A172 (cell line): Measurements from ENCODE around the gene WSCD2. TPM values are rescaled to one million over a fixed set of nuclear protein-coding genes. Genes with fewer than 3 reads are reported as not detected.

Experiments
- DNase-seq: peaks from one replicate; pipeline ENCODE4 v3.0.0-alpha.2; 2015; ENCODE audit warnings: low spot score
- total RNA-seq: library from RNA; depleted of rRNA; stranded (reverse); fragments of >200 nt; shearing (Covaris generic); gene quantifications from 2 replicates; pipeline ENCODE4 v1.2.3, GENCODE V29; 2014

The WSCD2 gene
- total RNA-seq, 1 experiment from 2014 or later, result not detected

DNA sequence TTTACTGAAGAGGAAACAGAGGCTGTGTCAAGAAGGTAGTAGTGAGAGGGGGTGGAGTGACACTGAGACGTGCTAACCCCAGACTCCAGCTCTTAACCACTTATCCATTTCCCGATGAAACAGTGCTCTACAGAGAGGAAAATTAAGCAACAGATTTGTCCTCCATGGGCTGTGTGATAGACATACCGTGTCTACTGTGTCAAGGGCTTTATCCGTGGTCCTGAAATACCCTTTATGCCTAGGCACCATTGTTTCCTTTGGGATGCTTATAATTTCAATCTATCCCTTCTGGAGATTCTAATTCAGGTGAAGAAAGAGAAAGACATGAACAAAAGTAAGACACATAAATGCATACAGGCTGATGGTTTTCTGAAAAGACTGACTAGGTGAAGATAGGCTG, 138.4 kb downstream of the WSCD2 start:
- no peak for DNase-seq

- no peak for DNase-seq
These were observed 139.3 kb downstream of the WSCD2 start for GRCh38 chr12:108268397-108268796.

DNA sequence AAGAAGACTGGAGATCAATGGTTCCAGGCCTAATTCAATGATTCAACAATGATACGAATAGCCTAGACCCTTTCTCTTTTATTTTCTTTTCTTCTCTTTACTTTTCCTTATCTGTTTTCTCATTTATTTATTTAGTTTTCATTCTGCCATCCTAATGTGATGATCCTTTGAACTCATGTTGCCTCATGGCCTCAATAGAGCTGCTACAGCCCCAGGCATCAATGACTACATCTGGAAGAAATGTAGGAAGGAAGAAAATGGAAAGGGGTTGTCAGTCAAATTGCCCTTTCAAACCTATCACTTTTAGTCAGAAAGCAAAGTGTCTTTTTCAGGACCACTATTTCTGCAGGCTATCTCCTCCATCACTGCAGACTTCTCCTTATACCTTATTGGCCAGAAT, 140.1 kb downstream of the WSCD2 start:
- no peak for DNase-seq

DNA sequence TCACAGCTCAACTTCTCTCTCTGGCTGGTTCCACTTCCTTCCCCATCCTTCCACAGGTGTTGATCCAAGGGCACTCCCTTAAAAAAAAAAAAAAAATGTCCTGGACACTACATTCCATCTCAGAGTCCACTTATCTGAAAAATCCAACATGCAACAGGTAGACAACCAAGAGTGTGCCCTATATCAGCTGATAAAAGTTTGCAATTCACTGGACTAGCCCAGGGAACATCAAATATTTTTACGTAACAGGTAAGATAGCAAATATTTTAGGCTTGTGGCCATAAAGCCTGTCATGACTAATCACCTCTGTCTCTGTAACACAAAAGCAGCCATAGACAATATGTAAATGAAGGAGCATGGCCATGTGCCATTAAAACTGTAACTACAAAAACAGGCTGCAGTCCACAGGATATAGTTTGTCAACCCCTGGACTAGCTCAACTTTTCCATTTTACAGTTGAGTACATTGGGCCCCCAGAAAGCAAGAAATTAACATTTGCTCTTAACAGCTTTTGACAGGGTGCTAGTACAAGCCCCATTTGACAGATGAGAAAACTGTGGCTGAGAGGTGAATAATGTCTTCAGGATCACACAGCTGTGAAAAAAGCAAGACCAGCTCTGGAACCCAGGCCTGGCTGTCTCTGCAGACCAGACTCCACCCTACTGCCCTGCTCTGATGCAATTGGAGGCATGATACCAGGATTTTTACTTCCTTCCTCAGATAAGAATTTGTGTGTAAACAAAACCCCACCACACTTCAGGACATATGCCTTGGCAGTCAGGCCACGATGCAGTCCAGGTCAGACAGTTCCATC, 141.2 kb downstream of the WSCD2 start:
- DNase-seq, result no peak

DNA sequence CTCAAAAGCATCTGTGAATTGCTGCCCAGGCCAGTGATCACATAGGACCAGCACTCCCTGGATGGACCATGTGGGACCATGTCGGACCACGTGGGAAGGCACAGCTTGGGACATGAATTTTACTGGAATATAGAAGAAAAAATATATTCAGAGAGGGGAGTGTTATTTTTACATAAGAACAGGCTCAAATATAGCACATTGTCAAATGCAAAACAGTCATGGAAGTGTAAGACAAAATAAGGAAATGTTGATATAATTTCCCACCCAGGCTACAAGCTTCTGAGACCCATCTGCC, 141.7 kb downstream of the WSCD2 start:
- DNase-seq, result no peak

DNA sequence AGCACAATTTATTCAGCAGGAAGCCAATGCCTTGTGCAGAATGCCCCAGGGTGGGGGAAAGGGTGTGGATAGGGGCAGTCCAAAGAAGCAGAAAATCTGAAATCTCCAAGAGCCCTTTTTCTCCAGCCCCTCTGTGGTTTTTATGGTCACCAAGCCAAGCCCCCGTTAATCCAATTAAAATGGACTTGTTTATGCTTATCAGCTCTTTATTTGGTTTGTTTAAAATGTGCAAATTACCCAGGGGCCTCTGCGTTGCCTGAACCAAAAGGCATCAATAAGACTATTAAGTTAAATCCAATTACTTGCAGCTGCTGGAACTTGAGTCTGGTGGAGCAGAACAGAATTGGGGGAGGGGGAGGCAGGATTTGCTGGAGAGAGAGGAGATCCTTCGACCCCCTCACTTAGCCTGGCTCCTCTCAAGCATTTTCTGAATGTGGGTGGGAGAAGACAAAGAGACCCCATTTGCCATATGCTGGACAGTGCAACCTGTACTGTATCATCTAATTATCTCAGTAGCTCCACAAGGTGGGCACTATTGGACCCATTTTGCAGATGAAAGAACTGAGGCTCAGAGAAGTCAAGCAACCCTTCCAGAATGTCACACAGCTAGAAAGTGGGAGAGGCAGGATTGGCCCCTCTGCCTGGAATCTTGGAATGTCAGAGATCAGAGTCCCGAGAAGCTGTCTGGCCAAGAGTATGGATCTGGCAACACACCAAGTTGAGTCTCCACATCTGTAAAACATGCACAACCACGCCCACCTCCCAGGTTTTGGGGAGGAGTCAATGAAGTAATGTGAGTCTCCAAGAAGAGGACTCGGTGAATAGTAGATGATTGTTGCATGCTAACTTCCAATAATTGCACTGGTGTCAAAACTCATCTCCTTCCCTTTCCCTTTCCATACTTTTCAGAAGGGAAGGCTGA, 143.1 kb downstream of the WSCD2 start:
- DNase-seq, result no peak

- DNase-seq, result no peak
These were observed 144.1 kb downstream of the WSCD2 start for GRCh38 chr12:108273217-108273616.

DNA sequence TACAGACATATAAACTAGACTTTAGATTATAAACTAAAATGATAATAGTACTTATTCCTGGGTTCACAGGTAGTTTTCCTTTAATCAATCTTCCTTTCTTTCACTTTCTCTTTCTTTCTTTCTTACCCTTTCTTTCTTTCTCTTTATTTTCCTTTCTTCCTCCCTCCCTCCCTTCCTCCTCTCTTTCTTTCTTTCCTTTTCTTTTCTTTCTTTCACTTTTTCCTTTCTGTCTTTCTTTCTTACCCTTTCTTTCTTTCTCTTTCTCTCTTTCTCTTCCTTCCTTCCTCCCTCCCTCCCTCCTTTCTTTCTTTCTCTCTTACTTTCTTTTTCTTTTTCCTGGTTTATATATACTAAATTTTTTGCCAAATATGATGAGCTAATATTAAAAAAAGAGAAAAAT, 148.5 kb downstream of the WSCD2 start:
- DNase-seq, result no peak

DNA sequence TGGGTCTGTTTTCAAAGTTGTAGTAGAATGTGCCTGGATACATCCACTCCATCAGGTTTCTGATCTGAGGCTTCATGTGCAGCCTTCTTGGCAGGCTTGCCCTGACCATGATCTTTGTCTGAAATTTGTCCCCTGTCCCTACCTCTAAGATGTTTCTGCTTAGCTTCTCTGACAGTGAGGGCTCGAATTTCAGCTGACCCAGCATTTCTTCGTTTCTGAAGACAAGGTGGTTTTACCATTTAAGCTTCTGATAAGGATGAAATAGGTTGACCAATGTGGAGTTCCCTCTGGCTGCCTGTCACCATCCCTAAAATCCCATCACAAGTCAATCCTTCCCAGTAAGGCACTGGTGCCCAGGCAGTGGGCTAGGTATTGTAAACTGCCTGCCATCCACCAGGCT, 153.1 kb downstream of the WSCD2 start:
- no peak for DNase-seq

- DNase-seq, result no peak
These were observed 153.6 kb downstream of the WSCD2 start for GRCh38 chr12:108282676-108283075.

GRCh38 chr12:108284163-108284562, 155.1 kb downstream of the WSCD2 start:
- DNase-seq, result no peak

DNA sequence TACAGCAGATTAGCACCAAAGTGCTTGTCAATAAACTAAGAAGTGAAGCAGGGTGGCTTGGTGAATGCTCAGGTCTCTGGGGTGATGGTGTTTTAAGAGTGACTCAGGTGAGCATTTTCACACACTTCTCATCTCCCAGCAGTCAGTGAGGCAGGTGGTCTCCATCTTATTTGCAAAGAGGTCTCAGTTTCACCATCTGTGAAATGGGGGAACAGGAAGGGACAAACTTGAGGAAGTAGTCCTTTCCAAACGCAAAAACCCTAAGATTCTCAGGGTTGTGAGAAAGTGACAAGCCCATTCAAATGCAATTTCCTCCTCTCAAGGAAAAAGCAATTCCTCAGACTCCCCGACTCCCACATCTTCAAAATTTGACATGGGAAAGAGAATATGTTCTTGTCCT, 155.9 kb downstream of the WSCD2 start:
- no peak for DNase-seq

DNA sequence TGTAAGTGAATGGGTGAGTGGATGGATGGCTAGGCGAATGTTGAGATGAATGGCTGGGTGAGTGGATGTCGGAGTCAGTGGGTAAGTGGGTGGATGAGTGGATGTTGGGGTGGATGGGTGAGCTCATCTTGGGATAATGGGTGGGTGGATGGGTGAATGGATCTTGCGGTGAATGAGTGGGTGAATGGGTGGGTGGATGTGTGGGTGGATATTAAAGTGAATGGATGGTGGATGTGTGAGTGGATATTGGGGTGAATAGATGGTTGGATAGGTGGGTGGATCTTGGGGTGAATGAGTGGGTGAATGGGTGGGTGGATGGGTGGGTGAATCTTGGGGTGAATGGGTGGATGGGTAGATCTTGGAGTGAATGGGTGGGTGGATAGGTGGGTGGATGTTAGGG, 158.1 kb downstream of the WSCD2 start:
- DNase-seq, result no peak

- DNase-seq, result no peak
These were observed 160.5 kb downstream of the WSCD2 start for GRCh38 chr12:108289350-108290161.

DNA sequence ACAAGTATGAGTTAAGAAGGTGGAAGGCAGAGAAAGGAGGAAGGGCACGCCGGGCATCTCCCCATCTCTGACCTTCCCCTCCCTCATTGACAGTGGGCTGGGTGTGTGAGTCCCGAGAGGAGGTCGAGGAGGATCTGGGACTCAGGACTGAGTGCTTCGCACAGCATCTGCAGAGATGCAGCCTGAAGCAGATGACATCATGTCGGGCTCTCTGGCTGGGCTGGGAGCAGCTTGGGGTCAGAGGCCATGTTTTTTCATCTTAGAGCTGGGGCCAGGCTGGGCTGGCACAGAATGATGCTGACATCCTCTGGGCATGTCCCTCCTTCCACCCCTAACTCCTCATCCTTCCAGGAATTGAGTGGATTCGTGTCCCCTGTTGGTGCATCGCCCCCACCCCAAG, 166.6 kb downstream of the WSCD2 start:
- DNase-seq, result no peak

DNA sequence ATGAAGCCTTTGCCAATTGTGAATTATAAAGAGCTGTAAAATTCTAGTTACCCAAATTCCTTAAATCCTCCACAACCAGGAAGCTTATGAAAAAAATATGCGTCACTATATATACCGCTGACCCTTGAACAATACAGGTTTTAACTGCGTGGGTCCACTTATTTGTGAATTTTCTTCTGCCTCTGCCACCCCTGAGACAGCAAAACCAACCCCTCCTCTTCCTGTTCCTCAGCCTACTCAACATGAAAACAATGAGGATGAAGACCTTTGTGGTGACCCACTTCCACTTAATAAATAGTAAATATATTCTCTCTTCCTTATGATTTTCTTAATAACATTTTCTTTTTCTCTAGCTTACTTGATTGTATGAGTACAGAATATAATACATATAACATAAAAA, 167.9 kb downstream of the WSCD2 start:
- DNase-seq, result no peak

DNA sequence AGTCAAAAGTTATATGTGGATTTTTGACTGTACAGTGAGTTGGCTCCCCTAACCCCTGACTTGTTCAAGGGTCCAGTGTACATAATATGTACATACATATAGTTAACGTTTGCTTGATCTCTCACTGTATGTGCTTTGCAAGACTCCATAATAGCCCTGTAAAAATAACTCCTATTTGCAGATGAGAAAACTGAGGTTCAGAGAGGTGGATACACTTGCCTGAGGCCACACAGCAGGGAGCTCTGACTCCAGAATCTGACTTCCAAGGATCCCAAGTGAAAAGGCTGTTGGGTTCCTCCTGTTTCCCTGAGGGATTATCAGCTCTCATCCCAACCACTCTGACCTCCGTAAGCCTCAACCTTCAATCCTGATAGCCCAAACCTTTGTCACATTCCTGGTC, 168.3 kb downstream of the WSCD2 start:
- no peak for DNase-seq

GRCh38 chr12:108297895-108298760, 169.0 kb downstream of the WSCD2 start:
- no peak for DNase-seq

- no peak for DNase-seq
These were observed 169.7 kb downstream of the WSCD2 start for GRCh38 chr12:108298761-108299275.

DNA sequence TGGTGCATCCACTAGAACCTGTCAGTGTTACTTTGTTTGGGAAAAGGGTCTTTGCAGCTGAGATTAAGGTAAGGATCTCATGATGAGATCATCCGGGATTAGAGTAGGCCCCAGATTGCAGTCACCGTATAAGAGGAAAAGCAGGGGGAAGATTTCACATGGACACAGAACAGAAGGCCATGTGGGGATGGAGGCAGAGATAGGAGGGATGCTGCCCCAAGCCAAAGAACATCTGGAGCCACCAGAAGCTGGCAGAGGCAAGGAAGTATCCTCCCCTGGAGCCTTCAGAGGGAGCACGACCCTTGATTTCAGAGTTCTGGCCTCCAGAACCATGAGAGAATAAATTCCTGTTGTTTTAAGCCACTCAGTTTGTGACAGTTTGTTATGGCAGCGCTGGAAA, 170.4 kb downstream of the WSCD2 start:
- no peak for DNase-seq
